ENCODE data around the gene IFI44L.

DNA sequence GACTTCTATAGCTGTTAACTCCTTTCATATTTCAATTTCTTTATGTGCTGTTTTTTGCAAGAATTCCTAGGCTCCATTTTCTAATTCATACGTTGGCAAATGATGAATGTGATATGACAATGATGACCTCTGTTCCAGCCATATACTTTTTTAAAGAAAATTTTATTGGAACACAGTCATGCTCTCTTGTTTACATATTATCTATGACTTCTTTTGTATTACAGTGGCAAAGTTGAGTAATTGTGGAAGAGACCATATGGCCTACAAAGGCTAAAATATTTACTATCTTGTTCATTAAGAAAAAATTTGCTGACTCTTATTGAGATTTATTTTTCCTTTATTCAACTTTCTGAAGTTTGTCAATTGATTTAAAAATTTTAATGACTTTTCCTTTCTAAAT is 7.1 kb downstream of the IFI44L start:
- TF ChIP-seq, protein P1, sequence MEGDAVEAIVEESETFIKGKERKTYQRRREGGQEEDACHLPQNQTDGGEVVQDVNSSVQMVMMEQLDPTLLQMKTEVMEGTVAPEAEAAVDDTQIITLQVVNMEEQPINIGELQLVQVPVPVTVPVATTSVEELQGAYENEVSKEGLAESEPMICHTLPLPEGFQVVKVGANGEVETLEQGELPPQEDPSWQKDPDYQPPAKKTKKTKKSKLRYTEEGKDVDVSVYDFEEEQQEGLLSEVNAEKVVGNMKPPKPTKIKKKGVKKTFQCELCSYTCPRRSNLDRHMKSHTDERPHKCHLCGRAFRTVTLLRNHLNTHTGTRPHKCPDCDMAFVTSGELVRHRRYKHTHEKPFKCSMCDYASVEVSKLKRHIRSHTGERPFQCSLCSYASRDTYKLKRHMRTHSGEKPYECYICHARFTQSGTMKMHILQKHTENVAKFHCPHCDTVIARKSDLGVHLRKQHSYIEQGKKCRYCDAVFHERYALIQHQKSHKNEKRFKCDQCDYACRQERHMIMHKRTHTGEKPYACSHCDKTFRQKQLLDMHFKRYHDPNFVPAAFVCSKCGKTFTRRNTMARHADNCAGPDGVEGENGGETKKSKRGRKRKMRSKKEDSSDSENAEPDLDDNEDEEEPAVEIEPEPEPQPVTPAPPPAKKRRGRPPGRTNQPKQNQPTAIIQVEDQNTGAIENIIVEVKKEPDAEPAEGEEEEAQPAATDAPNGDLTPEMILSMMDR (IDR thresholded peaks at IDR 0.05 in 2 of 3, conservative IDR thresholded peaks at IDR 0.05 in 1 of 3; ENCODE audit: borderline replicate concordance in 1 of 3, insufficient read depth in 1 of 3, low read depth in 2 of 3, low read length in 2 of 3): no peak
- TF ChIP-seq FOSL1 (IDR thresholded peaks at IDR 0.05; ENCODE audit: low read depth): no peak
- TF ChIP-seq, protein P2, sequence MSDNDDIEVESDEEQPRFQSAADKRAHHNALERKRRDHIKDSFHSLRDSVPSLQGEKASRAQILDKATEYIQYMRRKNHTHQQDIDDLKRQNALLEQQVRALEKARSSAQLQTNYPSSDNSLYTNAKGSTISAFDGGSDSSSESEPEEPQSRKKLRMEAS (IDR thresholded peaks at IDR 0.05): no peak
- no peak for TF ChIP-seq EZH2 (IDR thresholded peaks at IDR 0.05)
- no peak for TF ChIP-seq ZNF274 (IDR thresholded peaks at IDR 0.05; ENCODE audit: low read depth, low read length)
- no peak for TF ChIP-seq SP1 (IDR thresholded peaks at IDR 0.05; ENCODE audit: low read depth)
- no peak for TF ChIP-seq EZH2phosphoT487 (IDR thresholded peaks at IDR 0.05; ENCODE audit: borderline replicate concordance)
- TF ChIP-seq JUND (IDR thresholded peaks at IDR 0.05): no peak
- TF ChIP-seq POLR2AphosphoS5 (IDR thresholded peaks at IDR 0.05; ENCODE audit: low read depth, low read length): no peak
- no peak for TF ChIP-seq POLR2A (IDR thresholded peaks at IDR 0.05; ENCODE audit: borderline replicate concordance, extremely low read depth, insufficient read depth, insufficient read length)
- TF ChIP-seq TCF7L2 (IDR thresholded peaks at IDR 0.05; ENCODE audit: borderline replicate concordance, extremely low read depth, insufficient read depth, insufficient read length): no peak

Data from HCT116 (cell line).